ENCODE measurements around the gene GPATCH8. TPM values are rescaled to one million over a fixed set of nuclear protein-coding genes. Genes with fewer than 3 reads are reported as not detected.

The GPATCH8 gene
- total RNA-seq, 1 donor from 2014 or later = 49.2 TPM

DNA sequence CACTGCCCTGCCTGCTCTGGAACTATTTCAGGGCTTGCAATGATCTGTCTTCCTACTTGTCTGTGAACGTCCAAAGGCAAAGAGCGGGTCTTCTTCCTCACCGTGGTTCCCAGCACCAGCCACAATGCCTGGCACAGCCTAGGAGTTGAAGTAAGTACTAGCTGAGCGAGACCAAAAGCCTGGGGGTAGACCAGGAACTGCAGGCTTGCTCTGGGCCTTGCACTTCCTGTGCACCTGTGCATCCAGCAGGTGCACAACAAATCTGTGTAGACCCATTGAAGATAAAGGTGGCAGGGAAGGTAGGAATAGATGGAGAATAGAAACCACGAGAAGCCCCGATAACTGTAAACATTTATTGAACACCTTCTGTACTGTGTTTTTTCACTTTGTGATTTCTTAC, 144.2 kb downstream of the GPATCH8 start:
- intact Hi-C loops (cut with micrococcal nuclease) = no loop called here

DNA sequence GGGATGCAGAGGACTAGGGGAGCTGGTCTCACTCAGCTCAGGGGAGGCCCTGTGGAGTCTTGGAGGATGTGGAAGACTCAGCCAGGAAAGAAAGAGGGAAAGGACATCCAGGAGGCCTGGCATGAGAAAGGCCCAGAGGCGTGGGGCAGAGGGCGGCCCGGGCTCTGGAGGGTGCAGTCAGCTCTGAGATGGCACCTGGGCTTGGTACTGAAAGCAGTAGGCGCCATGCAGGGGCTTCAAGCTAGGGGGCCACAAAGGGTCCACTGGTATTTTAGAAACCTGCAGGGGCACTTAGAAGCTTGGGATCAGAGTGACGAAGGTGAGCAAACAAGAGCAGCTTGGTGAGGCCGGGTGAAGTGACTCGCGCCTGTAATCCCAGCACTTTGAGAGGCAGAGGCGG, 145.1 kb downstream of the GPATCH8 start:
- intact Hi-C loops (cut with micrococcal nuclease) = no loop called here

- intact Hi-C loops (cut with micrococcal nuclease) = no loop called here
Measured at GRCh38 chr17:44356241-44356640, 147.0 kb downstream of the GPATCH8 start.

DNA sequence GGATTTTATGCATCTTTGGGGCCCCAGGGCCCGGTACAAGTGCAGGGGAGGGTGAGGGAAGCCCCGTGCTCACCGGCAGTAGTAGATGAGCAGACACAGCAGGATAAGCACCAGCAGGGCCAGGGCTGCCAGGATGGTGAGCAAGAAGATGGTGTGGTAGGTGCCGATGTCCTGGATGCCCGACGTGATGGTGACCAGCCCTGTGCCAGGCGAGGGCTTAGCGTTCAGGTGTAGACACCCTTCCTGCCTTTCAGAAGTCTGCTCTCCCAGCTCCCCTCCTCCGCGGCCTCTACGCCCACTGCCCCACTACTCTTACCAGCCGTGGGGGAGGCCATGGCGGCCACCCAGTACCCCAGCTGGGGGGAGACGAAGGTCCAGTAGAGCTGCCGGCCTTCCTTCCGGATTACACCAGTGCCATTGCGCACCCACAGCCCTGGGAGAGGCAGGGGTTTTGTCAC, 147.5 kb downstream of the GPATCH8 start:
- intact Hi-C loops (cut with micrococcal nuclease) = no loop called here

GRCh38 chr17:44354582-44355561, 148.3 kb downstream of the GPATCH8 start:
- intact Hi-C loops (cut with micrococcal nuclease) = no loop called here

- intact Hi-C loops (cut with micrococcal nuclease) = no loop called here
Measured at GRCh38 chr17:44353672-44354331, 149.4 kb downstream of the GPATCH8 start.

GRCh38 chr17:44352828-44353671, 150.2 kb downstream of the GPATCH8 start:
- intact Hi-C loops (cut with micrococcal nuclease) = no loop called here

- intact Hi-C loops (cut with micrococcal nuclease) = no loop called here
Measured at GRCh38 chr17:44351961-44352827, 151.0 kb downstream of the GPATCH8 start.

- intact Hi-C loops (cut with micrococcal nuclease) = no loop called here
Measured at GRCh38 chr17:44351464-44351863, 151.7 kb downstream of the GPATCH8 start.

DNA sequence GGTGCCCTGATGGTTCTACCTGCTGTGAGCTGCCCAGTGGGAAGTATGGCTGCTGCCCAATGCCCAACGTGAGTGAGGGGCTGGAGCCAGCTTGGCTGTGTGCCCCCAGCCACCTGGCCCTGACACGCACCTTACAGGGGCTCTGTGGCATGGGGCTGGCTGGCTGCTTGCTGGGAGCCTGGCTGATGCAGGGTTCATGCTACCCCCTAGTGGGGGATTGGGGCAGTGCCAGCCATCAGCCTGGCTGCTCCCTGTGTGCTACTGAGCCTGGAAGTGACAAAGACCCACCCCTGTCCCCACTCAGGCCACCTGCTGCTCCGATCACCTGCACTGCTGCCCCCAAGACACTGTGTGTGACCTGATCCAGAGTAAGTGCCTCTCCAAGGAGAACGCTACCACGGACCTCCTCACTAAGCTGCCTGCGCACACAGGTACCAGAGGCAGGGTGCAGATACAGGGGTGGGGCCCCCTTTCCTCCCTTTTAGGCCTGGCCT, 152.4 kb downstream of the GPATCH8 start:
- intact Hi-C loops (cut with micrococcal nuclease) = loop anchor here (1.0 kb wide), 2 partner anchors 19 to 140 kb away; no protein-coding TSS in a partner anchor

GRCh38 chr17:44349553-44350070, 153.6 kb downstream of the GPATCH8 start:
- intact Hi-C loops (cut with micrococcal nuclease) = loop anchor here (1.0 kb wide), 2 partner anchors 18 to 139 kb away; no protein-coding TSS in a partner anchor

DNA sequence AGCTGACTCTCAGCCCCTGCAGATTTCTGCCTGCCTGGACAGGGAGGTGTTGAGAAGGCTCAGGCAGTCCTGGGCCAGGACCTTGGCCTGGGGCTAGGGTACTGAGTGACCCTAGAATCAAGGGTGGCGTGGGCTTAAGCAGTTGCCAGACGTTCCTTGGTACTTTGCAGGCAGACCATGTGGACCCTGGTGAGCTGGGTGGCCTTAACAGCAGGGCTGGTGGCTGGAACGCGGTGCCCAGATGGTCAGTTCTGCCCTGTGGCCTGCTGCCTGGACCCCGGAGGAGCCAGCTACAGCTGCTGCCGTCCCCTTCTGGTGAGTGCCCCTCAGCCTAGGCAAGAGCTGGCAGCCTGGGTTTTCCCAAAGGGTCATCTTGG, 154.2 kb downstream of the GPATCH8 start:
- intact Hi-C loops (cut with micrococcal nuclease) = no loop called here

- intact Hi-C loops (cut with micrococcal nuclease) = no loop called here
Measured at GRCh38 chr17:44348234-44348987, 154.8 kb downstream of the GPATCH8 start.

Other genes starting within 250 kb of the GPATCH8 start
- not detected in 2 replicates for gene SLC4A1, start 235.3 kb downstream of the GPATCH8 start, total RNA-seq
- gene RUNDC3A, start 194.8 kb downstream of the GPATCH8 start, total RNA-seq = 0.11 and 0.20 TPM in 2 replicates
- 110 TPM in 2 replicates for gene SLC25A39, start 178.6 kb downstream of the GPATCH8 start, total RNA-seq
- gene GRN, start 158.1 kb downstream of the GPATCH8 start, total RNA-seq = 41.7 and 44.2 TPM in 2 replicates
- gene FAM171A2, start 139.6 kb downstream of the GPATCH8 start, total RNA-seq = 0.16 and 0.34 TPM in 2 replicates
- 0.39 and 1.2 TPM in 2 replicates for gene ITGA2B, start 113.8 kb downstream of the GPATCH8 start, total RNA-seq
- 0.30 and 0.52 TPM in 2 replicates for gene FZD2, start 54.1 kb upstream of the GPATCH8 start, total RNA-seq
- 0.20 and 0.61 TPM in 2 replicates for gene MEIOC, start 153.1 kb upstream of the GPATCH8 start, total RNA-seq
- gene CCDC43, start 186.4 kb upstream of the GPATCH8 start, total RNA-seq = 28.2 and 29.4 TPM in 2 replicates
- gene DBF4B, start 205.3 kb upstream of the GPATCH8 start, total RNA-seq = 26.1 and 27.4 TPM in 2 replicates